Rectal smooth muscle tissue (tissue), 1 donor: ENCODE measurements around the gene RAPH1.
"Not testable (repeated sequence)": the region's sequence is repeated elsewhere in the genome, so short reads cannot be mapped to it uniquely, and the experiment has no call there.

Experiments
- H3K27ac ChIP-seq: one replicate; pipeline ENCODE4 v1.7.0; 2013; ENCODE audit warnings: low read depth, low read length, inconsistent platforms
- H3K27me3 ChIP-seq: one replicate; pipeline ENCODE4 v1.7.0; 2013; ENCODE audit warnings: low read length; ENCODE audit not compliant: control insufficient read depth, insufficient read depth
- H3K36me3 ChIP-seq: one replicate; pipeline ENCODE4 v1.7.0; 2013; ENCODE audit warnings: low read length; ENCODE audit not compliant: control insufficient read depth, insufficient read depth
- H3K4me1 ChIP-seq: one replicate; pipeline ENCODE4 v1.7.0; 2013; ENCODE audit warnings: low read length; ENCODE audit not compliant: control insufficient read depth, insufficient read depth
- H3K4me3 ChIP-seq: one replicate; pipeline ENCODE4 v1.7.0; 2013; ENCODE audit warnings: low read length
- H3K9ac ChIP-seq: one replicate; pipeline ENCODE4 v1.7.0; 2013; ENCODE audit warnings: low read length

RAPH1 gene

DNA sequence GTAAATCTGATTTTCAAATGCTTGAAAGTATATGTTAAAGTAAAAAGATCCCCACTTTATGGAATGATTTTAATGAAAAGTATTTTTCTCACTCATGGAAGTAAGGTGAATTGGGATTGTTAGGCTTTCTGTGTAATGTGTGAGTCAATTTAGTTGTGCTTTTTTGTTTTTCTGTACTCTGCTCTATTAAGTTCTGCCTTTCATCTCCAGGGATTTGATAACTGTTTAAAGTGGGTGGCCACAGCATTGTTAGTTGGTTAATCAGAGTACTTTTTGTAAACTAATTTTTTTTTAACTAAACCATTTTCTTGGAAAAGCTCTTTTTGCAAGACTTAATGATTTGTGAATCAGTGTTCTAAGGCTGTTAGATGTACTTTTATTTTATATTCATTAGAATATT lies 130.1 kb downstream of the RAPH1 start:
- Histone ChIP-seq H3K27me3 (no peaks in the 10 kb centered on the region), H3K4me1 (no peaks in the 10 kb centered on the region), H3K36me3 (peaks cover 3% of the 10 kb centered on the region), H3K4me3 (no peak overlapping the region), H3K9ac (no peak overlapping the region), H3K27ac (no peak overlapping the region)

DNA sequence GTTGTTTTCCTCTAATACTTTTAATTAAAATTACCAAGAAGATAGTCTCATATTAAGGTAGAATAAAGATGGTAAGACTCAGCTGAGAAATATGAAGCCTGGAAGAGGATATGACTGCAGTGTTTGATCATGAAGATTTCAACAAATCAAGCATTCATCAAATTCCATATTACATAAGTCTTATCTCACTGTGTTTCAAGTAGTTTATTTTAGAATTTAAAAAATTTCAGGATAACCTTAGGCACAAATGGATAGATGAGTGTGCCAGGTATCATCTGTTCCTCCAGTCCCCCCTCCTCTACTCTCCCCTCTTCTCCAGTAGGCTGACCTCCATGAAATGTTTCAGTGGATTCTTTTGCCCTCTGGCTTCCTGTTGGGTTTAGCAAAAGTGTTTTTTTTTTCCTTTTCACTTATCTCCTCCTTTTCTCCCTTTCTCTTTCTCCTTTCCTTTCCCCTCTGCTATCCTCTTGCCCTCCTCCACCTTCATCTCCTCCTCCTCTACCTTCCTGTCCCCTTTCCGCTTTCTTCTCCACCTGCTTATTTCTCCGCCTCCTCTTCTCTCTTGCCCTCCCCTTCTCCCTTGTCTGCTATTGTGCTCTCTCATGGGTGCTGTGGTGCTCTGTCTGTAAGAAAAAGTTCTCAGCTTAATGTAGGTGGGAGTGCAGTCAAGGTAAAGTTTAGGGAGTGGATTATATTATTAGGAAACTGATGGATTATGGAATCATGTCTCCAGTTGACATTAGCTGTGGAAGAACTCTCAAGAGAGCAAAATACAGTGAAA lies 134.1 kb downstream of the RAPH1 start:
- Histone ChIP-seq H3K36me3 (no peaks in the 10 kb centered on the region), H3K27ac (no peak overlapping the region), H3K27me3 (no peaks in the 10 kb centered on the region), H3K4me1 (no peaks in the 10 kb centered on the region), H3K4me3 (no peak overlapping the region), H3K9ac (no peak overlapping the region)

DNA sequence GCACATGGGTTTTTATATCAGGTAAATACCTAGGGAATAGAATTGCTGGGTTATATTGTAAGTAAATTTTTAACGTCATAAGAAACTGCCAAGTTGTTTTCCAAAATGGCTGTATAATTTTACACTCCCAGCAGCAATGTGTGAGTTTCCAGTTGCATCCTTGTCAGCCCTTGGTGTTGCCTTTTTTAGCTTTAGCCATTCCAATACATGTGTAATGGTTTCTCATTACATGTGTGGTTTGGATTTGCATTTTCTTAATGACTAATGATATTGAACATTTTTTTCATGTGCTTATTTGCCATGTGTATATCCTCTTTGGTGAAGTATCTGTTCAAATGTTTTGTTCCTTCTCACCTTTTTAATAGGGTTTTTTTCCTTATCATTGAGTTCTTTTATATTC lies 136.1 kb downstream of the RAPH1 start:
- Histone ChIP-seq H3K9ac (no peak overlapping the region), H3K27ac (no peak overlapping the region), H3K4me1 (peaks cover 8% of the 10 kb centered on the region), H3K27me3 (no peaks in the 10 kb centered on the region), H3K4me3 (no peak overlapping the region), H3K36me3 (no peaks in the 10 kb centered on the region)

DNA sequence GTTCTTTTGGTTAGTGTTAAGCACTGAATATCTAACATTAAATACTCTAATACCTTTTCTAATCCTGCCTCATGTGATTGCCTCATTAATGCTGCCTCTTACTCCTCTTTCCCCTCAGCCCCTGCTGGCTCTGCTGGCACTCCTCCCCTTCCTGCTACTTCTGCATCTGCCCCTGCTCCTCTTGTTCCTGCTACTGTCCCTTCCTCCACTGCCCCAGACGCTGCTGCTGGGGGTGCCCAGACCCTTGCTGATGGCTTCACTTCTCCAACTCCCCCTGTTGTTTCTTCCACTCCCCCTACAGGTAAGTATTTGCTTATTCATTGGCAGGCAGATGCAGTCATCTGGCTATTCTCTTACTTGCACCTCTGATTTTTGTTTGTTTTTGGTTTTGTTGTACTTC lies 138.4 kb downstream of the RAPH1 start:
- Histone ChIP-seq H3K27me3 (no peaks in the 10 kb centered on the region), H3K4me1 (peaks cover 8% of the 10 kb centered on the region), H3K27ac (no peak overlapping the region), H3K4me3 (no peak overlapping the region), H3K9ac (no peak overlapping the region), H3K36me3 (no peaks in the 10 kb centered on the region)

DNA sequence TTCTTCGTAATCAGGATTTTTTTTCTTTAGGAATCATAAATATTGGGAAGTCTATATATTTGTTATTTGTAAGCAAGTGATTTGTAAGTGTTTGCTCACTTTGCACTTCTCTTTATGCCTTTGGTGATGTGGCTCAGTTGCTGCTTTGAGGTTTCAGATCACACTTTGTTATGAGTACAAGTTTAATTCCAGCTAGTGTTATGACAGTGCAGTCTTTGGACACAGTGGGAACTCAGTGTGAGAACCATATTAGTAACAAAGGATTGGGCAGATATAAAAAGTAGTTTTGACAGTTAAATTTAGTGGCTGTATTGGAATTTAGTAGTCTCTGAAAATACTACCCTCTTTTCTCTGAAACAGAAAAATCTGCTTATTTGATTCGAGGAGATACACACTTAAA lies 139.2 kb downstream of the RAPH1 start:
- Histone ChIP-seq H3K4me1 (peaks cover 8% of the 10 kb centered on the region), H3K4me3 (no peak overlapping the region), H3K36me3 (no peaks in the 10 kb centered on the region), H3K27ac (peak overlapping the region; percentile 2), H3K27me3 (no peaks in the 10 kb centered on the region), H3K9ac (no peak overlapping the region)

DNA sequence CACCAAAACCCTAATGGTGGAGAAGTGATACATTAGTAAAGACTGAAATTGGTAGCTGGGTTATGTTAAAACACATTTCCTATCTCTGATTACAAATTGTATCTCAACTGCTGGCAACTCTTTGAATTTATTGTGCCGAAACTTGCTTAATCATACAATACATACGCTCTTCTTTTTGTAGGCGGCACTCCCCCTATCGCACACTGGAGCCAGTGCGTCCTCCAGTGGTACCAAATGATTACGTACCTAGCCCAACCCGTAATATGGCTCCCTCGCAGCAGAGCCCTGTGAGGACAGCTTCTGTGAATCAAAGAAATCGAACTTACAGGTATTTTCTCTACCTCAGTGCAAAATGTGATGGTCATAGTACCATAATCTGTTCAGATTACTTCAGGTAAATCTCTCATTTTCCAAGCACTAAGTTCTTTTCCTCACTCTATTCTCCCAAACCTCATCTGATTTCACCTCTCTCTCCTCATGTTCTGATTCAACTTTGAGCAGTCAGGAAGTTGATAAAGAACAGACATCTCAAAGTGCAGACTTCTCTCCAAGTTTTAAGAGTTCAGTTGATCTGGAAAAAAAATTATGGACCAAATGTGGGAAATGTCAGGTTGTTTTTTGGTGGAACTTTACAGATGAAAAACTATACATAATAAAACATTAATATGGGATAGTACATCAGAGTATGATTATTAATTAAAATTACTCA lies 140.4 kb downstream of the RAPH1 start:
- Histone ChIP-seq H3K9ac (no peak overlapping the region), H3K27ac (no peak overlapping the region), H3K36me3 (no peaks in the 10 kb centered on the region), H3K4me1 (peaks cover 8% of the 10 kb centered on the region), H3K4me3 (no peak overlapping the region), H3K27me3 (no peaks in the 10 kb centered on the region)

- not testable (repeated sequence) for H3K9ac ChIP-seq, H3K36me3 ChIP-seq, H3K27ac ChIP-seq, H3K4me1 ChIP-seq, H3K4me3 ChIP-seq, H3K27me3 ChIP-seq
These were observed 146.9 kb downstream of the RAPH1 start for GRCh38 chr2:203388153-203388552.

DNA sequence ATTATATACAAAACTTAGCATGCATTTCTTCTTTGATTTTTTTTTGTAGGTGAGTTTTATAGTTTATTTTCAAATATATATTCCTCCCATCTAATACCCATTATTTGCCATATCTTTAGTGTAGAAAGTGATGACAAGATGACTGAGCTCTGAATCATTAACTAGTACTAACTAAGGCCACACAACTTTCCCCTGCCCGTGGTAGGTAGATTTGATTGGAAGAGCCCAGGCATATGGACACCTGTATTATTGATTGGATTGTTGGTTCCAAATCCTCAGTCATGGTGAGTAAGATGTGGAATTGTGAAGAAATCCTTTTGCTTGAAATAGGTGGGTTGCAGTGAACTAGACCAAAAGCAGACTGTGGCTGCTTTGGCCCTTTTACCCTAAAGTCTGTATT lies 152.1 kb downstream of the RAPH1 start:
- Histone ChIP-seq H3K27ac (no peak overlapping the region), H3K9ac (no peak overlapping the region), H3K27me3 (no peaks in the 10 kb centered on the region), H3K36me3 (no peaks in the 10 kb centered on the region), H3K4me3 (no peak overlapping the region), H3K4me1 (no peaks in the 10 kb centered on the region)

DNA sequence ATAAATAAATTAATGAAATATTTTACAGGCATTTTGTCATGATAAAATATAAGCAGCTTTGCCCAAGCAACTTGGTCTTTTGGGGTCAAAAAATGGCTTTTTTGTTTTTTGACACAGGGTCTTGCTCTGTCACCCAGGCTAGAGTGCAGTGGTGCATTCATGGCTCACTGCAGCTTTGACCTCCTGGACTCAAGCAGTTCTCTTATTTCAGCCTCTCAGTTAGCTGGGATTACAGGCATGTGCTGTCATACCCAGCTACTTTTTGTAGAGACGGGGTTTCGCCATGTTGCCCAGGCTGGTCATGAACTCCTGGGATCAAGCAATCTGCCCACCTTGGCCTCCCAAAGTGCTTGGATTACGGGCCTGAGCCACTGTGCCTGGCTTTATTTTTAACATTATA lies 155.9 kb downstream of the RAPH1 start:
- H3K27ac ChIP-seq = no peak overlapping the region
- no peaks in the 10 kb centered on the region for H3K27me3 ChIP-seq
- H3K9ac ChIP-seq = no peak overlapping the region
- no peak overlapping the region for H3K4me3 ChIP-seq
- no peaks in the 10 kb centered on the region for H3K4me1 ChIP-seq
- no peaks in the 10 kb centered on the region for H3K36me3 ChIP-seq

DNA sequence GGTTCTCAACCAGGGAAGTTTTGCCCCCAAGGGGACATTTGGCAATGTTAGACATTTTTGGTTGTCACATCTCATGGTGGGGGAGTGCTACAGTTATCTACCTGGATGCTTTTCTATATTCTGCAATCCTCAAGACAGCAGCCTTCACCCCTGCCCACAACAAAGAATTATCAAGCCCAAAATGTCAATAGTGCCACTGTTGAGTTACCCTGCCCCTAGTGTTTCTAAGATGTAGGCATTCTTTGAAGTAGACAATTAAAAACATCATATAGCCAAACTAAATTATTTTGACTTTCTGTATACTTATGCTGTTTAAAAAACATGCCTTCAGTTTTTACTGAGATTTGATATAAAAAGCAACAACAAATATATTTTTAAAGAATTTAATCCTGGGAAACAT lies 158.9 kb downstream of the RAPH1 start:
- H3K4me1 ChIP-seq = no peaks in the 10 kb centered on the region
- H3K36me3 ChIP-seq = no peaks in the 10 kb centered on the region
- no peak overlapping the region for H3K27ac ChIP-seq
- H3K9ac ChIP-seq = no peak overlapping the region
- H3K27me3 ChIP-seq = no peaks in the 10 kb centered on the region
- H3K4me3 ChIP-seq = no peak overlapping the region

DNA sequence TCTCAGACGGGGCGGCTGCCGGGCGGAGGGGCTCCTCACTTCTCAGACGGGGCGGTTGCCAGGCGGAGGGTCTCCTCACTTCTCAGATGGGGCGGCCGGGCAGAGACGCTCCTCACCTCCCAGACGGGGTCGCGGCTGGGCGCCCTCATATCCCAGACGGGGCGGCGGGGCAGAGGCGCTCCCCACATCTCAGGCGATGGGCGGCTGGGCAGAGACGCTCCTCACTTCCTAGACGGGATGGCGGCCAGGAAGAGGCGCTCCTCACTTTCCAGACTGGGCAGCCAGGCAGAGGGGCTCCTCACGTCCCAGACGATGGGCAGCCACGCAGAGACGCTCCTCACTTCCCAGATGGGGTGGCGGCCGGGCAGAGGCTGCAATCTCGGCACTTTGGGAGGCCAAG lies 162.4 kb downstream of the RAPH1 start:
- H3K4me3 ChIP-seq, H3K4me1 ChIP-seq, H3K36me3 ChIP-seq, H3K9ac ChIP-seq, H3K27me3 ChIP-seq, H3K27ac ChIP-seq: not testable (repeated sequence)

DNA sequence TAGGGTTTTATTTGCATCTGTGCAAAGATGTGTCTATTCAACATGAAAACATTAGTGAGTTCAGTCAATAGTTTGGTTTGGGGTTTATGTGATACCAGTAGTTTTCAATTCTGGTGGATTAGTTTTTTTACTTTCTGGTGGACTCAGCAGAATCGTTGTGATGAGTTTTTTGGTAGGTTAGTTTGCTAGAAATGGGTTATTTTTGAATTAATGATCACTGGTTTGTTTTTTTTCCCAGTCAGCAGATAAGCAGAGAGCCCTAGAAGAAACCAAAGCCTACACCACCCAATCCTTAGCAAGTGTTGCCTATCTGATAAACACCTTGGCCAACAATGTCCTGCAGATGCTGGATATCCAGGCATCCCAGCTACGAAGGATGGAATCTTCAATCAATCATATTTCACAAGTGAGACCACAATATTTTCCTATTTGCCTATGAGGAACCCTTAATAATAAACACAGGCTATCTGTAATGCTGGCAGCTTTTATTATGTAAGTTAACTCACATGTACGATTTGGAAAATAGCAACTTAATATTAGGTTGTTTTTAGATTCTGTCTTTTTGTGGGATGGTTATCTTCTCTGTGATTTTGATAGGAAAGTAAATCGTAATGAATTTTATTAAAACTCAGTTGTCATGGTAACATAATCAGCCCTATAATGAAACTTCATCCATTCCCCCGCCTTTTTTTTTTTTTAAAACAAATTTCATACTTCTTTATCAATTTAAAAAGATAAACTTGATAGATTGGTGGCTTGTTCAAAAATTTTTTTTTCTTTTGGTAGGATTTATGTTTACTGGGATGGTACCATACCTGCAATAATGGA lies 168.2 kb downstream of the RAPH1 start:
- H3K36me3 ChIP-seq = no peaks in the 10 kb centered on the region
- no peaks in the 10 kb centered on the region for H3K4me1 ChIP-seq

More for the DNA sequence above, 168.2 kb downstream of the RAPH1 start:
- Histone ChIP-seq H3K9ac (no peak overlapping the region), H3K4me3 (no peak overlapping the region), H3K27me3 (no peaks in the 10 kb centered on the region), H3K27ac (no peak overlapping the region)
